GM18861 (cell line): ENCODE results near the gene BMP6.
A peak's percentile ranks its signal among the peaks of the same experiment; 100 is the strongest.

Experiments
- ATAC-seq: cut with Tn5 transposase; IDR thresholded peaks from one replicate; pipeline ENCODE4 v1.9.1; 2021; ENCODE audit not compliant: unreplicated experiment

BMP6 gene

GRCh38 chr6:7901056-7901455 lies 175.2 kb downstream of the BMP6 start:
- ATAC-seq = no peak

GRCh38 chr6:7901780-7902179 lies 175.9 kb downstream of the BMP6 start:
- ATAC-seq = no peak

- no peak for ATAC-seq
Measured at GRCh38 chr6:7902221-7902620, 176.3 kb downstream of the BMP6 start.

- ATAC-seq = no peak
Measured at GRCh38 chr6:7902867-7903266, 177.0 kb downstream of the BMP6 start.

- no peak for ATAC-seq
Measured at GRCh38 chr6:7903673-7904072, 177.8 kb downstream of the BMP6 start.

- ATAC-seq = no peak
Measured at GRCh38 chr6:7904654-7905319, 178.9 kb downstream of the BMP6 start.

- ATAC-seq = no peak
Measured at GRCh38 chr6:7905416-7905815, 179.5 kb downstream of the BMP6 start.

GRCh38 chr6:7906741-7907140 lies 180.8 kb downstream of the BMP6 start:
- no peak for ATAC-seq

GRCh38 chr6:7907159-7907558 lies 181.3 kb downstream of the BMP6 start:
- ATAC-seq = no peak

GRCh38 chr6:7909323-7910276 lies 183.7 kb downstream of the BMP6 start:
- ATAC-seq = no peak

GRCh38 chr6:7910298-7910653 lies 184.4 kb downstream of the BMP6 start:
- ATAC-seq = peak; percentile 20

GRCh38 chr6:7910654-7911344 lies 184.9 kb downstream of the BMP6 start, which contains the start of gene TXNDC5:
TXNDC5 (minus strand) TSS chr6:7910788; CDS start chr6:7910776, 12 bp downstream.
- ATAC-seq = peak; percentile 56

GRCh38 chr6:7911345-7911725 lies 185.4 kb downstream of the BMP6 start:
- no peak for ATAC-seq

- no peak for ATAC-seq
Measured at GRCh38 chr6:7912024-7912423, 186.1 kb downstream of the BMP6 start.

GRCh38 chr6:7912736-7913517 lies 187.0 kb downstream of the BMP6 start:
- no peak for ATAC-seq

GRCh38 chr6:7914311-7914710 lies 188.4 kb downstream of the BMP6 start:
- no peak for ATAC-seq

GRCh38 chr6:7914991-7915789 lies 189.3 kb downstream of the BMP6 start:
- ATAC-seq = peak; percentile 26

GRCh38 chr6:7916959-7917358 lies 191.1 kb downstream of the BMP6 start:
- ATAC-seq = peak; percentile 88

GRCh38 chr6:7917729-7918128 lies 191.8 kb downstream of the BMP6 start:
- ATAC-seq = no peak

- ATAC-seq = no peak
Measured at GRCh38 chr6:7918403-7918802, 192.5 kb downstream of the BMP6 start.
